Uterus (tissue), 2 donors: ENCODE measurements around the gene ZNF202.

Experiments used
- POLR2A ChIP-seq, 2 donors: fragments of 450-650 bp; IDR thresholded peaks; one replicate each; pipeline ENCODE4 v1.6.1; 2016; ENCODE audit warnings: antibody characterized with exemption in 2 of 2, mild to moderate bottlenecking in 1 of 2, moderate library complexity in 1 of 2
- TF ChIP-seq, protein P1 (sequence below), 4 experiments: fragments of 200-600 bp in 2 of 4; fragments of 450-650 bp in 2 of 4; sonication (generic) in 2 of 4; IDR thresholded peaks; one replicate each; pipeline ENCODE4 v1.5.1; 2016 to 2019; ENCODE audit warnings: antibody characterized with exemption in 4 of 4, mild to moderate bottlenecking in 2 of 4, moderate library complexity in 1 of 4

- TF ChIP-seq, protein P1, sequence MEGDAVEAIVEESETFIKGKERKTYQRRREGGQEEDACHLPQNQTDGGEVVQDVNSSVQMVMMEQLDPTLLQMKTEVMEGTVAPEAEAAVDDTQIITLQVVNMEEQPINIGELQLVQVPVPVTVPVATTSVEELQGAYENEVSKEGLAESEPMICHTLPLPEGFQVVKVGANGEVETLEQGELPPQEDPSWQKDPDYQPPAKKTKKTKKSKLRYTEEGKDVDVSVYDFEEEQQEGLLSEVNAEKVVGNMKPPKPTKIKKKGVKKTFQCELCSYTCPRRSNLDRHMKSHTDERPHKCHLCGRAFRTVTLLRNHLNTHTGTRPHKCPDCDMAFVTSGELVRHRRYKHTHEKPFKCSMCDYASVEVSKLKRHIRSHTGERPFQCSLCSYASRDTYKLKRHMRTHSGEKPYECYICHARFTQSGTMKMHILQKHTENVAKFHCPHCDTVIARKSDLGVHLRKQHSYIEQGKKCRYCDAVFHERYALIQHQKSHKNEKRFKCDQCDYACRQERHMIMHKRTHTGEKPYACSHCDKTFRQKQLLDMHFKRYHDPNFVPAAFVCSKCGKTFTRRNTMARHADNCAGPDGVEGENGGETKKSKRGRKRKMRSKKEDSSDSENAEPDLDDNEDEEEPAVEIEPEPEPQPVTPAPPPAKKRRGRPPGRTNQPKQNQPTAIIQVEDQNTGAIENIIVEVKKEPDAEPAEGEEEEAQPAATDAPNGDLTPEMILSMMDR (IDR thresholded peaks at IDR 0.05), result no peak
- no peak for TF ChIP-seq POLR2A (IDR thresholded peaks at IDR 0.05)
Measured at GRCh38 chr11:123682696-123683410, 58.6 kb downstream of the ZNF202 start.
